Mesenchymal stem cell (in vitro differentiated cells and primary cell): ENCODE data around the gene ALK.

Experiments used
- DNase-seq: peaks from one replicate; pipeline ENCODE4 v3.0.0-alpha.2; 2013
- H2AFZ ChIP-seq: one replicate; pipeline ENCODE4 v1.6.1; 2013; ENCODE audit warnings: low read depth, mild to moderate bottlenecking, control low read depth, inconsistent platforms, low read length, moderate library complexity
- H2AK5ac ChIP-seq: 2 replicates; pipeline ENCODE4 v1.6.1; 2013; ENCODE audit warnings: low read length, moderate library complexity, mild to moderate bottlenecking, inconsistent platforms; ENCODE audit not compliant: severe bottlenecking
- H2BK120ac ChIP-seq: one replicate; pipeline ENCODE4 v1.6.1; 2013; ENCODE audit warnings: low read depth, mild to moderate bottlenecking, inconsistent platforms, low read length, moderate library complexity
- H2BK12ac ChIP-seq, 2 experiments: one replicate each; pipeline ENCODE4 v1.6.1; 2013; ENCODE audit warnings: inconsistent platforms in 2 of 2, low read length in 2 of 2, mild to moderate bottlenecking in 2 of 2, moderate library complexity in 2 of 2, control low read depth in 1 of 2
- H2BK15ac ChIP-seq: one replicate; pipeline ENCODE4 v1.6.1; 2013; ENCODE audit warnings: mild to moderate bottlenecking, low read depth, inconsistent platforms; ENCODE audit not compliant: poor library complexity, severe bottlenecking
- H2BK5ac ChIP-seq: 2 replicates; pipeline ENCODE4 v1.6.1; 2013; ENCODE audit warnings: low read depth, mild to moderate bottlenecking, low read length, control low read depth, inconsistent platforms; ENCODE audit not compliant: poor library complexity, severe bottlenecking
- H3K14ac ChIP-seq, 2 experiments: one replicate each; pipeline ENCODE4 v1.6.1; 2013; ENCODE audit warnings: inconsistent platforms in 2 of 2, low read length in 2 of 2, control low read depth in 1 of 2, mild to moderate bottlenecking in 1 of 2, moderate library complexity in 1 of 2
- H3K18ac ChIP-seq, 2 experiments: one replicate each; pipeline ENCODE4 v1.6.1; 2013; ENCODE audit warnings: inconsistent platforms in 2 of 2, low read length in 2 of 2, control low read depth in 1 of 2, low read depth in 1 of 2, mild to moderate bottlenecking in 1 of 2
- H3K23ac ChIP-seq, 2 experiments: one replicate each; pipeline ENCODE4 v1.6.1; 2013; ENCODE audit warnings: inconsistent platforms in 2 of 2, low read length in 2 of 2, mild to moderate bottlenecking in 2 of 2, moderate library complexity in 2 of 2, control low read depth in 1 of 2
- H3K27ac ChIP-seq: 2 replicates; pipeline ENCODE4 v1.5.1; 2013; ENCODE audit warnings: mild to moderate bottlenecking, moderate library complexity, low read length, control low read depth, inconsistent platforms; ENCODE audit not compliant: poor library complexity, severe bottlenecking
- H3K27me3 ChIP-seq, 2 experiments: 2 replicates each; pipeline versions ENCODE4 v1.6.1 to v1.7.0; 2013; ENCODE audit warnings: low read length in 2 of 2, mild to moderate bottlenecking in 2 of 2, moderate library complexity in 2 of 2, control low read depth in 1 of 2, inconsistent platforms in 1 of 2; ENCODE audit not compliant: control insufficient read depth in 1 of 2, insufficient read depth in 1 of 2
- H3K36me3 ChIP-seq, 2 experiments: 2 replicates each; pipeline versions ENCODE4 v1.6.1 to v1.7.0; 2013; ENCODE audit warnings: low read length in 2 of 2, control low read depth in 1 of 2, inconsistent platforms in 1 of 2, low read depth in 1 of 2, mild to moderate bottlenecking in 1 of 2; ENCODE audit not compliant: insufficient read depth in 2 of 2, control insufficient read depth in 1 of 2
- H3K4ac ChIP-seq, 2 experiments: one replicate each; pipeline ENCODE4 v1.6.1; 2013; ENCODE audit warnings: inconsistent platforms in 2 of 2, low read length in 2 of 2, mild to moderate bottlenecking in 2 of 2, moderate library complexity in 2 of 2, control low read depth in 1 of 2, low read depth in 1 of 2
- H3K4me1 ChIP-seq: 2 replicates; pipeline ENCODE4 v1.6.1; 2013; ENCODE audit warnings: low read depth, low read length, control low read depth; ENCODE audit not compliant: control insufficient read depth, insufficient read depth
- H3K4me2 ChIP-seq: 2 replicates; pipeline ENCODE4 v1.6.1; 2013; ENCODE audit warnings: low read length, mild to moderate bottlenecking, inconsistent platforms; ENCODE audit not compliant: poor library complexity, severe bottlenecking
- H3K4me3 ChIP-seq, 2 experiments: 2 replicates each; pipeline versions ENCODE4 v1.5.1 to v1.7.0; 2013; ENCODE audit warnings: low read length in 2 of 2, mild to moderate bottlenecking in 2 of 2, control low read depth in 1 of 2, low read depth in 1 of 2; ENCODE audit not compliant: insufficient read depth in 1 of 2
- H3K79me1 ChIP-seq: replicated peaks from 2 replicates; pipeline ENCODE4 v1.6.1; 2013; ENCODE audit warnings: mild to moderate bottlenecking, control low read depth, low read length, inconsistent platforms; ENCODE audit not compliant: poor library complexity, severe bottlenecking
- H3K9ac ChIP-seq: 2 replicates; pipeline ENCODE4 v1.7.0; 2013; ENCODE audit warnings: mild to moderate bottlenecking, low read length, moderate library complexity
- H3K9me3 ChIP-seq: 2 replicates; pipeline ENCODE4 v1.7.0; 2013; ENCODE audit warnings: mild to moderate bottlenecking, low read length; ENCODE audit not compliant: control insufficient read depth
- H4K8ac ChIP-seq: one replicate; pipeline ENCODE4 v1.6.1; 2013; ENCODE audit warnings: inconsistent platforms, mild to moderate bottlenecking, low read length, moderate library complexity
- H4K91ac ChIP-seq: one replicate; pipeline ENCODE4 v1.6.1; 2013; ENCODE audit warnings: mild to moderate bottlenecking, low read length, inconsistent platforms
- WGBS: methylation state at CpG from one replicate; pipeline ENCODE4 v1.1.7; 2013; ENCODE audit warnings: mixed read lengths; 5-methylcytosine and 5-hydroxymethylcytosine counted together

The ALK gene

GRCh38 chr2:29762239-29762638 lies 159.1 kb downstream of the ALK start:
- Histone ChIP-seq H3K14ac (no peak overlapping the region), H3K9me3 (no peaks in the 10 kb centered on the region), H2BK15ac (no peak overlapping the region), H3K23ac (no peak overlapping the region), H3K4ac (no peak overlapping the region), H3K4me3 (no peak overlapping the region), H2BK120ac (no peak overlapping the region), H3K18ac (no peak overlapping the region), H3K79me1 (no peaks in the 10 kb centered on the region), H2BK5ac (no peak overlapping the region), H3K27ac (no peak overlapping the region), H2BK12ac (no peak overlapping the region), H3K36me3 (no peaks in the 10 kb centered on the region), H4K91ac (no peak overlapping the region), H3K4me2 (no peak overlapping the region), H3K27me3 (no peaks in the 10 kb centered on the region), H3K9ac (no peak overlapping the region), H4K8ac (no peak overlapping the region), H2AFZ (no peak overlapping the region), H2AK5ac (no peak overlapping the region), H3K4me1 (no peaks in the 10 kb centered on the region)
- no peak for DNase-seq
- 81% methylated on average over 5 of the region's 5 CpGs for WGBS

GRCh38 chr2:29761278-29761677 lies 160.1 kb downstream of the ALK start:
- Histone ChIP-seq H3K4me2 (no peak overlapping the region), H3K4ac (no peak overlapping the region), H4K91ac (no peak overlapping the region), H2BK12ac (no peak overlapping the region), H3K4me1 (no peaks in the 10 kb centered on the region), H3K4me3 (no peak overlapping the region), H2AK5ac (no peak overlapping the region), H3K9me3 (no peaks in the 10 kb centered on the region), H2BK120ac (no peak overlapping the region), H2BK5ac (no peak overlapping the region), H3K18ac (no peak overlapping the region), H2AFZ (no peak overlapping the region), H2BK15ac (no peak overlapping the region), H4K8ac (no peak overlapping the region), H3K79me1 (no peaks in the 10 kb centered on the region), H3K27ac (no peak overlapping the region), H3K27me3 (no peaks in the 10 kb centered on the region), H3K36me3 (no peaks in the 10 kb centered on the region), H3K23ac (no peak overlapping the region), H3K9ac (no peak overlapping the region), H3K14ac (no peak overlapping the region)
- DNase-seq, result no peak
- 22% methylated on average over 1 of the region's 1 CpG for WGBS

GRCh38 chr2:29760008-29760407 lies 161.4 kb downstream of the ALK start:
- Histone ChIP-seq H3K79me1 (no peaks in the 10 kb centered on the region), H3K14ac (no peak overlapping the region), H3K27ac (no peak overlapping the region), H4K8ac (no peak overlapping the region), H3K9ac (no peak overlapping the region), H3K4me2 (no peak overlapping the region), H2BK15ac (no peak overlapping the region), H4K91ac (no peak overlapping the region), H3K4me1 (no peaks in the 10 kb centered on the region), H2AFZ (no peak overlapping the region), H3K27me3 (no peaks in the 10 kb centered on the region), H3K4ac (no peak overlapping the region), H2BK12ac (no peak overlapping the region), H3K18ac (no peak overlapping the region), H3K4me3 (no peak overlapping the region), H2BK120ac (no peak overlapping the region), H3K23ac (no peak overlapping the region), H3K36me3 (no peaks in the 10 kb centered on the region), H2BK5ac (no peak overlapping the region), H3K9me3 (no peaks in the 10 kb centered on the region), H2AK5ac (no peak overlapping the region)
- no peak for DNase-seq
- WGBS, result 78% methylated on average over 1 of the region's 3 CpGs

GRCh38 chr2:29759360-29759759 lies 162.0 kb downstream of the ALK start:
- Histone ChIP-seq H3K79me1 (no peaks in the 10 kb centered on the region), H2BK12ac (no peak overlapping the region), H2AFZ (no peak overlapping the region), H3K9ac (no peak overlapping the region), H3K9me3 (no peaks in the 10 kb centered on the region), H3K4me2 (no peak overlapping the region), H2BK15ac (no peak overlapping the region), H3K14ac (no peak overlapping the region), H3K23ac (no peak overlapping the region), H2BK5ac (no peak overlapping the region), H3K4ac (no peak overlapping the region), H3K4me1 (no peaks in the 10 kb centered on the region), H3K27ac (no peak overlapping the region), H2AK5ac (no peak overlapping the region), H4K8ac (no peak overlapping the region), H4K91ac (no peak overlapping the region), H3K36me3 (no peaks in the 10 kb centered on the region), H3K4me3 (no peak overlapping the region), H3K18ac (no peak overlapping the region), H2BK120ac (no peak overlapping the region), H3K27me3 (no peaks in the 10 kb centered on the region)
- DNase-seq, result no peak
- 70% methylated on average over 4 of the region's 4 CpGs for WGBS
